ENCODE results near the gene PRAMEF13.
"Not testable (repeated sequence)": the region's sequence is repeated elsewhere in the genome, so short reads cannot be mapped to it uniquely, and the experiment has no call there.

- TF ChIP-seq, protein P1, sequence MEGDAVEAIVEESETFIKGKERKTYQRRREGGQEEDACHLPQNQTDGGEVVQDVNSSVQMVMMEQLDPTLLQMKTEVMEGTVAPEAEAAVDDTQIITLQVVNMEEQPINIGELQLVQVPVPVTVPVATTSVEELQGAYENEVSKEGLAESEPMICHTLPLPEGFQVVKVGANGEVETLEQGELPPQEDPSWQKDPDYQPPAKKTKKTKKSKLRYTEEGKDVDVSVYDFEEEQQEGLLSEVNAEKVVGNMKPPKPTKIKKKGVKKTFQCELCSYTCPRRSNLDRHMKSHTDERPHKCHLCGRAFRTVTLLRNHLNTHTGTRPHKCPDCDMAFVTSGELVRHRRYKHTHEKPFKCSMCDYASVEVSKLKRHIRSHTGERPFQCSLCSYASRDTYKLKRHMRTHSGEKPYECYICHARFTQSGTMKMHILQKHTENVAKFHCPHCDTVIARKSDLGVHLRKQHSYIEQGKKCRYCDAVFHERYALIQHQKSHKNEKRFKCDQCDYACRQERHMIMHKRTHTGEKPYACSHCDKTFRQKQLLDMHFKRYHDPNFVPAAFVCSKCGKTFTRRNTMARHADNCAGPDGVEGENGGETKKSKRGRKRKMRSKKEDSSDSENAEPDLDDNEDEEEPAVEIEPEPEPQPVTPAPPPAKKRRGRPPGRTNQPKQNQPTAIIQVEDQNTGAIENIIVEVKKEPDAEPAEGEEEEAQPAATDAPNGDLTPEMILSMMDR (IDR thresholded peaks at IDR 0.05) = not testable (repeated sequence)
- TF ChIP-seq POLR2A (IDR thresholded peaks at IDR 0.05) = not testable (repeated sequence)
These were observed 7.5 kb upstream of the PRAMEF13 start for GRCh38 chr1:13208712-13209111.

All from right lobe of liver (tissue), 4 donors.